SIG-M5 treated with dmso at 0.1 percent for 504 hours (cell line): ENCODE data around the gene WNK1.

ENCODE experiments used
- DNase-seq: peaks from one replicate; lab custom pipeline; 2025; ENCODE audit not compliant: unreplicated experiment; lab: John Stamatoyannopoulos, UW

The WNK1 gene

DNA sequence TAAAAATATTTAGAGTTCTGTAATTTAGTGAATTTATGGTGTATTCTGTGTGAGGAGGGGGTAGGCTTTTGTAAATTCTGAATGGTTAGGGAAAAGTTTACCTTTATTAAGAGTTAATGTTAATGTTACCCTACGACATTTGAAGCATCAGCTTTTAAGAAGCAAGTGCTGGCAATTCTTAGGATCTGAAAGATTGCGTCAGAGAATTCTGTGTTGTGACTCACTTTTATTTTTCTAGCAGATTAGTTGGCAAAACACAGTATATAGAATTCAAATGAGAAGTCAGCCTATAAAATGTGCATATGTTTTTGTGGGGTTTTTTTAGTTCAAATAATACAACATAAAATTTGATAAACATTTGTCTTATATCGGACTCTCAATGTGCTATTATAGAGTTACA lies 99.5 kb downstream of the WNK1 start:
- peak; percentile 58 for DNase-seq

DNA sequence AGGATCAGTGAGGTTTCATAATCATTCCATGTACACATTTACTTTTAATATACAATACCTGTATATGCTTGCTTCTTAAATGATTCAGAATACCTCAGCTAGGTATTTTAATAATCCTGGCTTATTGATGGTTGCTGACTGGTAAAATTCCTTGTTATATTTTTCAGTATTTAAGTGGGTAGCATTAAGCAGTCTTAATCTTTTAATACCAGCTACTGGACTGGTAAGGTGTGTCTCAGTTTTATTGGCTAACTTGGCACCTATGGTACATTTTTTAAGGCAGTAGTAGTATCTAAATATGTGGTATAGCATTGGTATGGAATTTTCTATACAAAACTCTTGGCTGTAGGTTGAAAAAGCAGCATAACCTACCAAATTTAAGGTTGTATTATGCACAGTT lies 100.5 kb downstream of the WNK1 start:
- DNase-seq, result no peak

DNA sequence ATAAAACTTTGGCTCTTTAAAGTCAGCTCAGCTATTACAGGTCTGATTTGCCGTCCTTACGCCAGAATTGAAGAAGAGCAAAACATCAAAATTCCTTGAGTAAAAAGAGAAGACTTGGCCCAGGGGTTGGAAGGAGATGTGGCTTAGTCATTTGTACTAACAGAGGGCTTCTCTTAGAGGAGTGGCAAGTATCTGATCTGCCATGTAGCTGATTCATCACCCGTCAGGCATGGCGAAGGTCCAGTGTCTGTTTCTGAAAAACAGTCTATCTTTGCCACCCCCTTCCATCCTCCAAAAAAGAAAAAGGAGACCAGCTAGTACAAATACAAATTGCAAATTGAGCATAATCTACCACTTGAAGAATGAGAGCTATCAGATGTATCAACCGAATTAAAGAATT lies 105.2 kb downstream of the WNK1 start:
- no peak for DNase-seq

DNA sequence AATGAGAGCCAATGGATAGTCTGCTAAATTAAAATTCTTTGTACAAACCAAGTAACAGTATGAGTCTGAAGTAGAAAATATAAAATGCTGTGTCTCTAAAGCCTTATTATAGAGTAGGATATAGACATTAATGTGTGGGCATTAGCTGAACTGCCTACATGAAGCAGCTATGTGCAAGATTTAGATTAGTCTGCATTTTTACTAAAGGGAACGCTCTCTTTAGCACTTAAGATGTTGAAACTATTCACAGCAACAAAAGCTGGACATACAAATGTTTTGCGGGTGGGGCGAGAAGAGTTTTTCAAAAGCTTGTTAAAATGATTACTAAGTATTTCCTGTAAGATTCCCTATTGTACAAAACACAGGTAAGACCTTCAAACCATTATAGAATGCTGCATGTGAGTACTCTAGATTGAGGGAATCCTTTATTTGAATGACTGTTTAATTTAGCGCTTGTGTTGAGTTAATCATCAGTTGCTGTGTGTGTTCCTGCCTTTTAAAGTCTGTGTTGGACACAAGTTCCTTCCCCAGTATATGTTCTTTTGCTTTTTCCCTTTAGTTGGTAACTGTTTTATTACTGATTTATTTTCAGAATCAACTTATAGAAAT lies 110.0 kb downstream of the WNK1 start:
- no peak for DNase-seq

DNA sequence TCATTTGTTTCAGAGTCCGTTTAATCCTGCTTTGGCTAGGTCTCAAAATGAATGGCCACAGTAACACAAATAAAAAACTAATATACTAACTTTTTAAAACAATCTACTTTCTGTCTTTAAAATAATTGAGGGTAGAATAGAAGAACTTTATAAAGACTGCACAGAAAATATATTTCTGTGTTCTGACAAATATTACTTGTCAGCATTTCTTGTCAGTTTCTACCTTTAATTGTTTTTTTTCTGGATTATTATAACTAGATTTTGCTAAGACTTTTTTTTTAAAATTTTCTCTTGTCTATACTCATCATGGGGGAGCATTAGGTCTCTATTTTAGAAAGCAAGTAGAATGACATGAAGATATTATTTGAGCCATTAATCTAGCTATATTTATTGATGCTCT lies 110.9 kb downstream of the WNK1 start:
- DNase-seq, result no peak

DNA sequence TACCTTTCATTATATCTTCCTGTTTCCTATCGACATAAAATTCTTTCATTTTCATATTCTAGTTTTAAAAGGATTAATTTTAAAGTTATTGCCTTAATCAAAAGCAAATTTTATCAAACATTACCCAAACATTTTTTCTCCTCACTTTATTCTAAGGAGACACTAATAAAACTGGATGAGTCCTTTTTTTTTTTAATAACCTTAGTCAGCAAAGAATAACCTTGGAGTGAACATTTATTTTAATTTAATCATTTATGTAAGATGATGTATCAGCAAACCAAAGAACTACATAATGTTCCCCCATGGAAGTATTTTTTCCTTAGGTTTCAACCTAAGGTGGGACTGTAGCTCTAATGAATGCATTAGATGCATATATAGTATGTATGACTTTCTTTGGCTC lies 113.2 kb downstream of the WNK1 start:
- DNase-seq, result no peak

DNA sequence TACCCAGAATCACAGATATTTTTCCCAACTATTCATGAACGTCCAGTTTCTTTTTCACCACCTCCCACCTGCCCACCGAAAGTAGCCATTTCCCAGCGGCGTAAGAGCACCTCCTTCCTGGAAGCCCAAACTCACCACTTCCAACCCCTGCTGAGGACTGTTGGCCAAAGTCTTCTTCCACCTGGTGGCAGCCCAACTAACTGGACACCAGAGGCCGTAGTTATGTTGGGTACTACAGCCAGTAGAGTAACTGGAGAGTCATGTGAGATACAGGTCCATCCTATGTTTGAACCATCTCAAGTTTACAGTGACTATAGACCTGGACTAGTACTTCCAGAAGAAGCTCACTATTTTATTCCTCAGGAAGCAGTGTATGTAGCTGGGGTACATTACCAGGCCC lies 115.5 kb downstream of the WNK1 start:
- DNase-seq, result no peak

DNA sequence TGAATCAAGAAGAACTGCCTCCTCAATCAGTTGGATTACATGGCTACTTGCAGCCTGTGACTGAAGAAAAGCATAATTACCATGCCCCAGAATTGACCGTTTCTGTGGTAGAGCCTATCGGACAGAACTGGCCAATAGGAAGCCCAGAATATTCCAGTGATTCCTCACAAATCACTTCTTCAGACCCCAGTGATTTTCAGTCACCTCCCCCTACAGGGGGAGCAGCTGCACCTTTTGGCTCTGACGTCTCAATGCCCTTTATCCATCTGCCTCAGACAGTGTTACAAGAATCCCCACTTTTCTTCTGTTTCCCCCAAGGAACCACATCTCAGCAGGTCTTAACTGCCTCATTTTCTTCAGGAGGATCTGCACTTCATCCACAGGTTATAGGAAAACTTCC lies 116.3 kb downstream of the WNK1 start:
- no peak for DNase-seq

DNA sequence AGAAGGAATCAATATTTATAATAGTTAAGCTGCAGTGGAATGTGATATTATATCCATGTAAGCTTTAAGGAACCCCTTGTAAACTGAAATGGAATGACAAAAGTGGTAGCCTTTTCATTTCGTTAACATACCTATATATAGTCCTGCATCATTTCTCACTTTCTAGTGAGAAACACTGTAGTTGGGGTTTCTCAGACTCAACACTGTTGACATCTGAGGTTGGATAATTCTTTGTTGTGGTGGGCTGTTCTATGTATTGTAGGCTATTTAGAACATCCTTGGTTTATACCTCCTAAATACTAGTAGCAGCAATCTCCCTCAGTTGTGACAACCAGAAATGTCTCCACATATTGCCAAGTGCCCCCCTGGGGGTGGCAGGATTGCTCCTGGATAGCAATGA lies 118.0 kb downstream of the WNK1 start:
- DNase-seq, result no peak

DNA sequence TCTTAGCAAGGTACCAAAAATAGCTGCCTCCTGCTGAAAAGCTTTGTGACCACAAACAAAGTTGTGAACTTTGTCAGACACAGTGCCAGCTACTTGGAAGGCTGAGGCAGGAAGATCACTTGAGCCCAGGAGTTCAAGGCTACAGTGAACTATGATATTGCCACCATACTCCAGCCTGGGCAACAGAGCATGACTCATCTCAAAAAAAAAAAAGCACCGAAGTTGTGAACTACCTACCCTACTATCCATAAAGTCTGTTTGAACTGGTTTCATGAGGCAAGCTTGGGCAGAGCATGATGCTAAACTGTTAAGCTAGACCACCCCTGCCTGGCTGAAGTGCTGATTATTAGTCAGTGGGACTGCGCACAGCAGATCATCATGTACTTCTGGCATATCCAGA lies 121.6 kb downstream of the WNK1 start:
- DNase-seq, result no peak

DNA sequence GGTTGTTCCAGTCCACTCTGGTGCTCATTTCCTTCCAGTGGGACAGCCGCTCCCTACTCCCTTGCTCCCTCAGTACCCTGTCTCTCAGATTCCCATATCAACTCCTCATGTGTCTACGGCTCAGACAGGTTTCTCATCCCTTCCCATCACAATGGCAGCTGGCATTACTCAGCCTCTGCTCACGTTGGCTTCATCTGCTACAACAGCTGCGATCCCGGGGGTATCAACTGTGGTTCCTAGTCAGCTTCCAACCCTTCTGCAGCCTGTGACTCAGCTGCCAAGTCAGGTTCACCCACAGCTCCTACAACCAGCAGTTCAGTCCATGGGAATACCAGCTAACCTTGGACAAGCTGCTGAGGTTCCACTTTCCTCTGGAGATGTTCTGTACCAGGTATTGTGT lies 127.3 kb downstream of the WNK1 start:
- no peak for DNase-seq

DNA sequence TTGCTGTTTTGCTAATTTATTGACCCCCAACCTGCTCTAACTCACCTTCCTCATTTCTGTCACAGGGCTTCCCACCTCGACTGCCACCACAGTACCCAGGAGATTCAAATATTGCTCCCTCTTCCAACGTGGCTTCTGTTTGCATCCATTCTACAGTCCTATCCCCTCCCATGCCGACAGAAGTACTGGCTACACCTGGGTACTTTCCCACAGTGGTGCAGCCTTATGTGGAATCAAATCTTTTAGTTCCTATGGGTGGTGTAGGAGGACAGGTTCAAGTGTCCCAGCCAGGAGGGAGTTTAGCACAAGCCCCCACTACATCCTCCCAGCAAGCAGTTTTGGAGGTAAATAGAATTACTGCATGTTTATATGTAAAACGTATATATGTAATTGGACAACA lies 128.3 kb downstream of the WNK1 start:
- DNase-seq, result no peak

DNA sequence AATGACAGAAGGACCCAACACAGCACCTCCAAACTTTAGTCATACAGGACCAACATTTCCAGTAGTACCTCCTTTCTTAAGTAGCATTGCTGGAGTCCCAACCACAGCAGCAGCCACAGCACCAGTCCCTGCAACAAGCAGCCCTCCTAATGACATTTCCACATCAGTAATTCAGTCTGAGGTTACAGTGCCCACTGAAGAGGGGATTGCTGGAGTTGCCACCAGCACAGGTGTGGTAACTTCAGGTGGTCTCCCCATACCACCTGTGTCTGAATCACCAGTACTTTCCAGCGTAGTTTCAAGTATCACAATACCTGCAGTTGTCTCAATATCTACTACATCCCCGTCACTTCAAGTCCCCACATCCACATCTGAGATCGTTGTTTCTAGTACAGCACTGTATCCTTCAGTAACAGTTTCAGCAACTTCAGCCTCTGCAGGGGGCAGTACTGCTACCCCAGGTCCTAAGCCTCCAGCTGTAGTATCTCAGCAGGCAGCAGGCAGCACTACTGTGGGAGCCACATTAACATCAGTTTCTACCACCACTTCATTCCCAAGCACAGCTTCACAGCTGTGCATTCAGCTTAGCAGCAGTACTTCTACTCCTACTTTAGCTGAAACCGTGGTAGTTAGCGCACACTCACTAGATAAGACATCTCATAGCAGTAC lies 132.5 kb downstream of the WNK1 start:
- DNase-seq, result no peak

DNA sequence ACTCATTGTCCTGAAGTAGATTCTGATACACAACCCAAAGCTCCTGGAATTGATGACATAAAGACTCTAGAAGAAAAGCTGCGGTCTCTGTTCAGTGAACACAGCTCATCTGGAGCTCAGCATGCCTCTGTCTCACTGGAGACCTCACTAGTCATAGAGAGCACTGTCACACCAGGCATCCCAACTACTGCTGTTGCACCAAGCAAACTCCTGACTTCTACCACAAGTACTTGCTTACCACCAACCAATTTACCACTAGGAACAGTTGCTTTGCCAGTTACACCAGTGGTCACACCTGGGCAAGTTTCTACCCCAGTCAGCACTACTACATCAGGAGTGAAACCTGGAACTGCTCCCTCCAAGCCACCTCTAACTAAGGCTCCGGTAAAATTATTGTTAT lies 133.3 kb downstream of the WNK1 start:
- DNase-seq, result no peak

DNA sequence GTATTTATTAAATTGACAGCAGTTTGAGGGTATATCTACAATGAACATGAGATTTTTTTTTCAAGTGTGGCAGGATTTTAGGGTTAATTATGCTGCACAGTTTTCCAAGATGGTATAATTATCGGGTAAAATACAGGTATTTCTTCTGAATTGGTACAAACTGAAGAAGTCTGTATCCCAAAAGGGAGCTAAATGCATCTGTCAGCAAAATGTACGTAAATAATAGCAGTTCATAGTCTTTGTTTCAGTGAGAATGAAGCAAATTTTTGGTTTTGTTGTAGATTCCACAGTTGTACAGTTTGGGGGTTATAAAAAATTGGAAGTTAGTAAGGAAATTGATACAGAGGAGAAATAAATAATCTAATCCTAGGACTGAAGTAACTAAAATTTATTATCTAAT lies 133.8 kb downstream of the WNK1 start:
- DNase-seq, result no peak

DNA sequence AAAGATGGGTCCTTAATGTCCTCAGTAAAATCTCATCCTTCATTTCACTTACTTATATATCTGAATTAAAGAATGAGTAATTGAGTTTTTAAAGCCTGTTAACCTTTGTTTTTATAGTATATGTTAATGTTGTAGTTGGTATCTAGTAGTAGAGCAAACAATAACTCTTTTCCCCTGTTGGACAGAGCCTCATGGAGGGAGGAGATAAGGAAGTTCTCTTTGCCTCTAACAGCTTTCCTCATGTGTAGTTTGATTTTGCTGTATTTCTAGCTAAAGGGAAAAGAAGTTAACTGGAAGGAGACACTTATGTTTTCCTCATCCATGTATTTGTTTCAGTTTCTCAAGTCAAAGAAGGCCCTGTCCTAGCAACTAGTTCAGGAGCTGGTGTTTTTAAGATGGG lies 141.8 kb downstream of the WNK1 start:
- DNase-seq, result no peak

DNA sequence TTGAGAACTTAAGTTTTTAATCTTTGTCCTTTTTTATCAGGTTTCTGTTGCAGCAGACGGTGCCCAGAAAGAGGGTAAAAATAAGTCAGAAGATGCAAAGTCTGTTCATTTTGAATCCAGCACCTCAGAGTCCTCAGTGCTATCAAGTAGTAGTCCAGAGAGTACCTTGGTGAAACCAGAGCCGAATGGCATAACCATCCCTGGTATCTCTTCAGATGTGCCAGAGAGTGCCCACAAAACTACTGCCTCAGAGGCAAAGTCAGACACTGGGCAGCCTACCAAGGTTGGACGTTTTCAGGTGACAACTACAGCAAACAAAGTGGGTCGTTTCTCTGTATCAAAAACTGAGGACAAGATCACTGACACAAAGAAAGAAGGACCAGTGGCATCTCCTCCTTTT lies 143.7 kb downstream of the WNK1 start:
- DNase-seq, result no peak

DNA sequence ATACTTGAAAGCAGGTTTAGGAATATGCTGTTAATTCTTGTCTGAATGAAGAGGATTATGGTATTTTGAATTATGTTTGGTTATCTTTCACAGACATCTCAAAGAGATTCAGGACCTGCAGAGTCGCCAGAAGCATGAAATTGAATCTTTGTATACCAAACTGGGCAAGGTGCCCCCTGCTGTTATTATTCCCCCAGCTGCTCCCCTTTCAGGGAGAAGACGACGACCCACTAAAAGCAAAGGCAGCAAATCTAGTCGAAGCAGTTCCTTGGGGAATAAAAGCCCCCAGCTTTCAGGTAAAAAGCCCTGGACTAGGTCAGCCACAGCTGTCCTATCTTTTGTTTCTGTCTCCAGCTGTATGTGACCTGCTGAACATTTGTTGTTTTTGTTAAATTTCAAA lies 145.0 kb downstream of the WNK1 start:
- DNase-seq, result no peak

DNA sequence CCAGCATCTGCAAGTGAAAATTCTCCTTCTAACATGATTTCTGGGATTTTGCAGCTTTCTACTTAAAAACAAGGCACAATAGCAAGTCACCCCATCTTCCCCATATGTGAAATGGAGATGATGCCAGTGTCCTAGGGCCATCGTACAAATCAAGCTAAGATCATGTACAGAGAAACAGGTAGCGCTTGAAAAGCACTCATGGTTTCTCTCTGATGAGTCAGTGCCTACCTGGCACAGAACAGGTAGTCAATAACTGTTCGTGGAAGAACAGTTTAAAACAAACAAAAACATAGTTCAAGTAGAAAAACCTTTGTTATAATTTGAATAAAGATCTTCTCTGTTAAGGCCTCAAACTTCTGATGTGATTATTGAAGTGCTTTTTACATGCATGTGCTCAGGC lies 150.2 kb downstream of the WNK1 start:
- DNase-seq, result no peak

DNA sequence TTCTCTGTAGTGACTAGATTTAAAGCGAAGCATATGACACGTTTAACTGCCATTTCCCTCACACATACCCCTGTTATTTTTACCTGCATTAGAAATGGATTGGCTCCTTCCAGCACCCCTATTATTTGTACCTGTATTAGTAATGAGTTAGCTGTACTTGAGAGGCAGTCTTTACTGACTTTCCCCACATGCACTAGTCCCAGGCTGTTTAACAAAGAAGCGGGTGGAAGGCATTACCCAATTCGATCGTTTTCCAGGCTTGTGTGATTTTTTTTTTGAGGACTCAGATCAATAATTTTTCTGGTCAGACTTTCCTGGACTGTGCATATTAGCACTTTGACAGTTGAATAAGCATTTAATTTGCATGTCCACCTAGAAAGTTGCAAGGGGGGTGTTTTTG lies 150.7 kb downstream of the WNK1 start:
- DNase-seq, result no peak

DNA sequence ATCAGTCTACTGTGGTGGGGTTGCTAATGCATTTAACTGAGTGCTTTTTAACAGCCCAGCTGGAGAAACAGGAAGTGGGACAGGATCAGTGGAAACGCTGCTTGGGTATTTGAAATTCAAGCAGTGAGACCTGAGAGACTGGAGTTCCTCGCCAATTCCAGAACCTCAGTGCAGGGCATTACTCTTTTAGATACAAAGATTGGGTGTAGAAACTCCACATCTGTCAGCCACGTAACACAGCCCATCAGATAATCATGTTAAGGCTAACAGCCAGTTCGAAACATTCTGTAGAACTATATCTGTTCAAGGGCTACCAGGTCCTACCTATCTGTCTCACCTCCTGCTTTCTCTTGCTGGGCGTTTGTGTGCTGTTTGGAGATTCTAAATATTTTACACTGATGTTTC lies 151.6 kb downstream of the WNK1 start:
- peak; percentile 39 for DNase-seq

DNA sequence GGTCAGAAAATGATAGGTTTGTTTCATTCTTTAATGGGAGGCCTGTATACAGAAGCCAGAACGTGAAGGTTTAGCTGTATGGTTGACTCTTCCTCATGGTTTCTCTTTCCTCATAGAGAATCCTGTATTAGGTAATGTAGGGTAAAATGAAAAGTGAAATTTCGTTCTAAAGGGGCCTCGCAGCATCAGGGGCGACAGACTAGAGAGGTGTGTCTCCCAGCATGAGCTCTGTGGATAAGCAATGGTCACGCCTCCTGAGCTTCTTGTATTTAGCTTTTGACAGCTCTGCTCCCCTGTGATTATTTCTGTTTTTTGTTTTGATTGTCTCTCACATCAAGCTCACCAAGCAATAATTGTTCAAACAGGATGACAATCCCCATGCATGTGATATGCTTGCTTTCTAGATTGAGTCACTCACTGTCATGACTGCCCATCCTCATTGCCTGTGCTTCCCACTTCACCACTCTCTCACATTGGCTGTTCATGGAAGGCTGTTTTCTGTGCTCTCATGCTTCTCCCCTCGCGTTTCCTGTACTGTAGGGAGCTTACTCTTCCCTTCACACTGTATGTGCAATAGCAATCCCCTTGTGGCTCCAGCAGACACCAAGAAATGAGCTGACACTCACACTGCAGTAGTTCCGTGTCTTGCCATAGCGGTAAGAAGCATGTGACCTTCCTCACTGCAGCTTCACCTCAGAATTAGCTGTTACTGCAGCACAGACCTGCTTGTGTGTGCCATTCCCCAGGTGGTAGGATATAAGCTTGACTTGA lies 153.1 kb downstream of the WNK1 start:
- no peak for DNase-seq
